Stimulated activated CD4-positive, alpha-beta T cell treated with anti-CD3 and anti-CD28 coated beads, TNF-alpha, amount 100 ng/mL, for 1 hour (primary cell): ENCODE results near the gene ZNF407.
"Not testable (repeated sequence)": the region's sequence is repeated elsewhere in the genome, so short reads cannot be mapped to it uniquely, and the experiment has no call there.

ENCODE experiments used
- DNase-seq, 3 donors: peaks; one replicate each; pipeline ENCODE4 v3.0.0-alpha.2; 2020; ENCODE audit warnings: low read depth in 3 of 3, low spot score in 1 of 3

ZNF407 gene

GRCh38 chr18:75085676-75086075, 488.0 kb downstream of the ZNF407 start:
- not testable (repeated sequence) for DNase-seq

- no peak for DNase-seq
Measured at GRCh38 chr18:75086494-75087034, 488.9 kb downstream of the ZNF407 start.

GRCh38 chr18:75087119-75088020, 489.7 kb downstream of the ZNF407 start:
- DNase-seq: no peak

GRCh38 chr18:75088021-75088506, 490.4 kb downstream of the ZNF407 start:
- no peak for DNase-seq

- DNase-seq: no peak
Measured at GRCh38 chr18:75088622-75089211, 491.0 kb downstream of the ZNF407 start.

DNA sequence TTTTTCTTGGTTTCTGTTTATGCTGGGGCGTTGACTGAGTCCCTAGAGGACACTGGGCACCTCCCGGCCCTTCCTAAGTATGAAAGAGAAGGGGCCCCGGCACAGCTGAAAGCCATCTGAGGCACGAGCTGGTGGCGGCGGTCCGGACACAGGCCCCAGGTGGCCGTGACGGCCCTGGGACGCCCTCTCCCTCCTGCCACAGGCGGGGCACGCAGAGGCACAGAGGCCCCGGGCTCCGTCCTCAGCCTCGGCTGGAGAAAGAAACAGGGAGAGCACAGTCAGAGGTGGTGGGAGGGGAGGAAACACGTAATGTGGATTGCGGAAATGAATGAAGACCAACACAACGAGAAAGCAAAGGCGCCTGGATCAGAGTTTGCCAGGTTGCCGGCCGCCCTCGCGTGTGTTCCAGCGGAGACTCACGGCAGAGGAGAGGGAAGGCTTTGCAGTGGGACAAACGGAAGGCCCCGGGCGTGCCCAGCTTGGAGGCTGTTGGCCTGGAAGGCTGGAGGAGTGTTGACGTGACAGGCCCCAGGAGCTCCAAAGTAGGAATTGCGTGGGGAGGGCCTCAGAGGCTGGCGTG, 492.2 kb downstream of the ZNF407 start:
- no peak for DNase-seq

DNA sequence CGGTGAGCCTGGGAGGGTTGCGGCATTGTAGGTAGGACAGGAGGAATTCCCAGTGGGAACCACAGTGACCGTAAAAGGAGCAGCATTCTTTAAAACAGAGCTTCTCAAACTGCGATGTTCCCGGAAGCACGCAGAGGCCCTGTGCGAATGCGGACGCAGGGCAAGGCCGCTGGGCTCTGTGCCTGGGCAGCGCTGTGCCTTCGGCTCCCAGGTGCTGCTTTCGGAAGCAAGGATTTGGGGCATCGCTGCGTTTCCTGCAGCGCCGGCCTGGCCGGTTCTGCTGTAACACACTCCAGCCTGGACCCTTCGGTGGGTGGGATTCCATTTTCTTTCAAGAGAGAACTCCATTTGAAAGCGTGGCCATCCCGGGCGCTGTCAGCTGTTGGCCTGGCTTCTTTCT, 492.7 kb downstream of the ZNF407 start:
- DNase-seq: no peak

GRCh38 chr18:75097491-75098225, 500.0 kb downstream of the ZNF407 start:
- DNase-seq: no peak

DNA sequence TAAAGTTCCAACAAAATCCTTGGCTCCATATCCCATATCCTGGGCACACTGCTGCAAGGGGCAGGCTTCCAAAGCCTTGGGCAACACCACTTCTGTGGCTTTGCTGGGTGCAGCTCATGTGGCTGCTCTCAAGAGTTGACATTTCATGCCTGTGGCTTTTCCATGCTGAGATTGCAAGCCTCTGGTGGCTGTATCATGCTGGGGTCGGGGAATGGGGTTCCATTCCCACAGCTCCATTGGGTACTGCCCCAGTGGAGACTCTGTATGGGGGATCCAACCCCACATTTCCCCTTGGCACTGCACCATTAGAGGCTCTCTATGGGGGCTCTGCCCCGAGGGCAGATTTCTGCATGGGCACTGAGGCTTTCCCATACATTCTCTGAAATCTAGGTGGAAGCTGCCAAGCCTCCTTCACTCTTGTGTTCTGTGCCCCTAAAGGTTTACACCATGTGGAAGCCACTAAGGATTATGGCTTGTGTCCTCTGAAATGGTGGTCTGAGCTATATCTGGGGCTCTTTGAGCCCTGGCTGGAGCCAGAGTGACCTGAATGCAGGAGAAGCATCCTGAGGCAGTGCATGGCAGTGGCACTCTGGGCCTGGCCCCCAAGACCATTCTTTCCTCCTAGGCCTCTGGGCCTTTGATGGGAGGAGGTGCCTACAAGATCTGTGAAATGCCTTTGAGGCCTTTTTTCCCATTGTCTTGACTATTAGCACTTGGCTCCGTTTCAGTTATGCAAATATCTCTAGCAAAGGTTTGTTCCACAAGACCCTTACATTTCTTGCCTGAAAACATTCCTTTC, 503.4 kb downstream of the ZNF407 start:
- no peak for DNase-seq

DNA sequence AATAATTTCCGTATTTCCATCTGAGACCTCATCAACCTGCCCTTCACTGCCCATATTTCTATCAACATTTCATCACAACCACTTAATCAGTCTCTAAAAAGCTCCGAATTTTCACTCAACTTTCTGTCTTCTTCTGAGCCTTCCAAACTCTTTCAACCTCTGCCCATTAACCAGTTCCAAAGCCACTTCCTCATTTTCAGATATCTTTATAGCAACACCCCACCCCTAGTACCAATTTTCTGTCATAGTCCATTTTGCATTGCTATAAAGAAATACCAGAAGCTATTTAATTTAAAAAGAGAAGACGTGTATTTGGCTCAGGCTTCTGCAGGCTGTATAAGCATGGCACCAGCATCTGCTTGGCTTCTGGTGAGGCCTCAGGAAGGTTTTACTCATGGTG, 504.2 kb downstream of the ZNF407 start:
- DNase-seq: no peak

DNA sequence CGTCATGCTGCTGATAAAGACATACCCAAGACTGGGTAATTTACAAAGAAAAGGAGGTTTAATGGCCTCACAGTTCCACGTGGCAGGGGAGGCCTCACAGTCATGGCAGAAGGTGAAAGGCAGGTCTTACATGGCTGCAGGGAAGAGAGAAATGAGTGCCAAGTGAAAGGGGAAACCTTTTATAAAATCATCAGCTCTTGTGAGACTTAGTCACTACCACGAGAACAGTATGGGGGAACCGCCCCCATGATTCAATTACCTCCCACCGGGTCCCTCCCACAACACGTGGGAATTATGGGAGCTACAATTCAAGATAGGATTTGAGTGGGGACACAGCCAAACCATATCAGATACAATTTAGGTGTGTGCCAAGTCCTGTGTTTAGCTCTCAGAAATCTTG, 506.4 kb downstream of the ZNF407 start:
- not testable (repeated sequence) for DNase-seq

DNA sequence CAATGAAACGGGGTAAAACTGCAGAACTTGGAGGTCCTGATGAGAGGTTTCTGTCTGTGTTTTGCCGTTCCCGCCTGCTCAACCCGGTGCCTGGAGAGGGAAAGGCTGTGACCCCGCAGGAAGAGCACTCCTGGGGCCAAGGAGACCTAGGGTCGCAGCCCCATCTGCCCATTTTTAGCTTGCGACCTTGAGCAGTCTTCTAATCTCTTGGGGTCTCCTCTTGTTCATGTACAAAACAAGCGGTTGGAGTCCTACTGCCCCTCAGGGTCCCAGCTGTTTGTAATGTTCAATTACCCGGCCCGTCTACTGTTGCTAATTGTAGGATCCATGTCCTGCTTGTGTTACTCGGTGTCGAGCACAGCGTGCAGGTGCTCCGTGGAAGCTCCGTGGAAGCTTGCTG, 506.8 kb downstream of the ZNF407 start:
- no peak for DNase-seq

- no peak for DNase-seq
Measured at GRCh38 chr18:75105551-75106254, 508.0 kb downstream of the ZNF407 start.

DNA sequence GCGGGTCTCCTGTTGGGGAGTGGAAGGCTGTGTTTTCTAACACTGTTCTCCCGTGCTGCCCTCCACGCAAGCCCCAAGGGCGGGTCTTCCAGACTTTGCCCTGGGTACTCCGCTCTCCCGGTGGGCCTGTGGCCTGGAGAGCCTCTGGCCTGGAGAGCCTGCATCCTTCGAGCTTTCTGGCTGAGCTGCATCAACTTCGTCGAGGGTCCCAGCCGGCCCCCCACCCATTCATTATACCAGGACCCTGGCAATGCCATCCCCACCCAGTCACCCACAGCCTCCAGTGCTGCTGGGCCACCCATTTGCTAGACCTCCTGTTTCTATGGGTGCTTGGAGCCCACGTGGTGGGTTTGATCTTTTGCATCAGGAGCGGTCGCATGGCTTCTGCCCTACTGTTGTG, 509.1 kb downstream of the ZNF407 start:
- DNase-seq: no peak

DNA sequence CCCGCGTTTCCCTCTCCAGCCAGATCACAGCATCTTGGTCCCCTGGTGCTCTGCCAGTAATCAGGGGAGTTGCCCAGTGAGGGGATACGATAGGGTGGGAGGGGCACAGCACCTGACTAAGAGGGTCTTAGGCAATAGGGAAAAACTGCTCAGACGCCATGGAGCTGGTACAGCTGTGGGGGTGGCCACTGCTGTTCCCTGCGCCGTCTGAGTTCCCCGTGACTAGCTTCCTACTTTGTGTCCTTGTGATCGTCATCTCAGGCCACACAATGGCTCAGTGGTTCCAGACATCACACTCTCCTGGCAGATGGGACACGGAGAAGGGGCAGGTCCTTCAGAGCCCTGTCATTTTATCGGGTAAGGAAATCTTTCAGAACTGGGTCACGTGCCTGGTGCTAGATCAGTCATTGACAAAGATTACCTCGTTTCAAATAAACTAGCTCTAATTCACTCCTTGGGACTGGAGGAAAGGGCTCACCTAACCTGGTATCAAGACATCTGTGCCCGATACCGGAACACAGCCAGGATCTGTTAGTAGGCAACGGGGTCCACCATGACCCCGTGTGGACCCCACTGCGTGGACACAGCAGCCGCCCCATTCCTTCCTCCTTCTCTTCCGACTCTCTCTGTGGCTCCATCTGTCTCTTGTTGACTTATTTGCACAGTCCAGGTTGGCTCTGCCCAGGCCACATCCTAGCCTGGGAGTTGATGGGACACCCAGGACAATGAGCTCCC, 509.7 kb downstream of the ZNF407 start:
- no peak for DNase-seq

DNA sequence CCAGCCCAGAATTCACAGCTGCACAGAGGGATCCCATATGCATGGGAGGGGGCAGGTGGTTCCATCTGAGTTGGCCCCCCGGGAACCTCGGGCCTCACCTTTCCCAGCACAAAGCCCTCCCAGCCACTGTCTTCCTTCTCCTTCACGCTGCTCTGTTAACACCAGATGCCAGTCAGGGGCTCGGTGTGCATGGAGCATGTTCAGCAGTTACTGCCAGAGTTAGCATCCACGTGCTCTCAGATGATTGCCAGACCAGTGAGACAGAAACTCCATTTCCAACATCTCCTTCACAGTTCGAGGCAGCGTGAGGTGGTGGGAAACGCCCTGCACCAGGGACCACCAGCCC, 510.2 kb downstream of the ZNF407 start:
- no peak for DNase-seq

GRCh38 chr18:75108579-75109318, 511.1 kb downstream of the ZNF407 start:
- no peak for DNase-seq

DNA sequence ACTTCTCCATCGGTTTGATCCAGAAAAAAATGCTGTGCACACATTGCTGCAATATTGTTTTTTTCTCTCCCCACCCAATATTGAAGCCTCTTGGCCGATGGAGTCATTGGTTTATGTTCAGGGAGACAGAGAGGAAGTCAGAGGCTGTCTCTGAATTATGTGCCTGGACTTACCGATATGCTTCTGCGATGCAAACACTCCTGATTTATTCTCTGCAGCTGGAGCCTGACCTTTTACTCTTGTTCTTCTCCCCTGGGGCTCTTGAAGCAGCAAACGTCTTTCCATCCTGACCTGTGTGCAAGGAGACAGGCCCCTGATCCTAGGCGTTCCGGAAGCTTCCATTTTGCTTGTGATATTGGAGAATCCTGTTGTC, 511.6 kb downstream of the ZNF407 start:
- DNase-seq: no peak

DNA sequence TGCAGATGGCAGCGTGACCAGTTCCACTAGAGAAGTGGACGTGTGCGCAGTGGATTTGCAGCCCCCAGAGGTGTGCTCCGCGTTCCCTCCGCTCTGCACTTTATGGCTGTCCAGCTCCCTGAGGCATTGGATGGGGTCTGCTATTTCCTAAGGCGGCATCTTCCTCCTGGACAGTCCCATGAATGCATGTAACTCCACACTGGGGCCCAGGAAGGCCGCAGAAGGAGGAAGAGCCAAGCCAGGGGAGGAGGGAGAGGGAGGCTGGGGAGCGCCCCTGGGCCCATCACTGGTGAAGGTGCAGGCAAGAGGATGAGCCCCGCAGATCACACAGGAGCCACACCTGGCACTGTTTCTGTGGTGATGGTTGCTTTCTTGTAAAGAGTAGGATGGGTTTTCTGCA, 512.1 kb downstream of the ZNF407 start:
- no peak for DNase-seq
